Choroid plexus epithelial cell (primary cell): ENCODE measurements around the gene PRKN.
"Not testable (repeated sequence)": the region's sequence is repeated elsewhere in the genome, so short reads cannot be mapped to it uniquely, and the experiment has no call there.

Experiments used
- DNase-seq: peaks from one replicate; pipeline ENCODE4 v3.0.0-alpha.2; 2010; ENCODE audit warnings: low read depth
- H3K4me3 ChIP-seq: 2 replicates; pipeline ENCODE4 v1.5.1; 2011; ENCODE audit warnings: low read depth, mild to moderate bottlenecking, control low read depth, low read length, moderate library complexity
- CTCF ChIP-seq: conservative IDR thresholded peaks from 2 replicates; pipeline ENCODE4 v1.5.1; 2011; ENCODE audit warnings: low read depth, mild to moderate bottlenecking, control low read depth, inconsistent platforms, low read length, moderate library complexity

Gene PRKN

GRCh38 chr6:161333410-161333809, 1394.2 kb downstream of the PRKN start:
- H3K4me3 ChIP-seq = no peak overlapping the region
- no peak for TF ChIP-seq CTCF
- no peak for DNase-seq

- not testable (repeated sequence) for DNase-seq, H3K4me3 ChIP-seq
Observed at GRCh38 chr6:161331402-161332081, 1396.0 kb downstream of the PRKN start.

- no peak overlapping the region for H3K4me3 ChIP-seq
- no peak for TF ChIP-seq CTCF
- no peak for DNase-seq
Observed at GRCh38 chr6:161327360-161327953, 1400.1 kb downstream of the PRKN start.

GRCh38 chr6:161319231-161319630, 1408.3 kb downstream of the PRKN start:
- DNase-seq = no peak
- no peak for TF ChIP-seq CTCF
- H3K4me3 ChIP-seq = no peak overlapping the region

- H3K4me3 ChIP-seq = no peak overlapping the region
- TF ChIP-seq CTCF = no peak
- DNase-seq = no peak
Observed at GRCh38 chr6:161318456-161318855, 1409.1 kb downstream of the PRKN start.

GRCh38 chr6:161316531-161316930, 1411.0 kb downstream of the PRKN start:
- H3K4me3 ChIP-seq = no peak overlapping the region
- TF ChIP-seq CTCF = no peak
- no peak for DNase-seq

- not testable (repeated sequence) for H3K4me3 ChIP-seq, DNase-seq
Observed at GRCh38 chr6:161315246-161315917, 1412.2 kb downstream of the PRKN start.

GRCh38 chr6:161314541-161315245, 1412.9 kb downstream of the PRKN start:
- not testable (repeated sequence) for H3K4me3 ChIP-seq, DNase-seq
